Dermis lymphatic vessel endothelial cell (primary cell): ENCODE results near the gene RHOXF1. TPM values are rescaled to one million over a fixed set of nuclear protein-coding genes. Genes with fewer than 3 reads are reported as not detected.

Experiments
- total RNA-seq: library from RNA; depleted of rRNA; stranded (reverse); fragments of >200 nt; gene quantifications from 2 replicates; pipeline ENCODE4 v1.2.1, GENCODE V29; 2014

RHOXF1 gene, protein sequence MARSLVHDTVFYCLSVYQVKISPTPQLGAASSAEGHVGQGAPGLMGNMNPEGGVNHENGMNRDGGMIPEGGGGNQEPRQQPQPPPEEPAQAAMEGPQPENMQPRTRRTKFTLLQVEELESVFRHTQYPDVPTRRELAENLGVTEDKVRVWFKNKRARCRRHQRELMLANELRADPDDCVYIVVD
- total RNA-seq, result not detected in 2 replicates

DNA sequence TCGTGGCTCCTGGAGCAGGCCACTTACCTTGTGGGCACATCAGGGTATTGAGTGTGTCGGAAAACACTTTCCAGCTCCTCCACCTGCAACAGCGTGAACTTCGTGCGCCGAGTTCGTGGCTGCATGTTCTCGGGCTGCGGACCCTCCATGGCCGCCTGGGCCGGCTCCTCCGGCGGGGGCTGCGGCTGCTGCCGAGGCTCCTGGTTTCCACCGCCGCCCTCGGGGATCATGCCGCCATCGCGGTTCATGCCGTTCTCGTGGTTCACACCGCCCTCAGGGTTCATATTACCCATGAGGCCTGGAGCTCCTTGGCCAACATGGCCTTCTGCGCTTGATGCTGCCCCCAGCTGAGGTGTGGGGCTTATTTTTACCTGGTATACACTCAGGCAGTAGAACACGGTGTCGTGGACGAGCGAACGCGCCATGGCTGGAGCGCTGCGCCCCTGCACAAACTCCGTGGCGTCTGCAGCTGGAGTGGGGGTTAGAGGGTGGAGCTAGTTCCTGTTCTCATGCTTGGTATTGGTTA is at the start of gene RHOXF1:
Gene RHOXF1 (minus strand): TSS at position 476 of the 526 bp plus-strand sequence. CDS start 51 bp downstream, at position 425.

GRCh38 chrX:120158313-120158712 is 42.6 kb upstream of the RHOXF1 start, which contains the start of gene RHOXF2:
RHOXF2 (plus strand) TSS chrX:120158613; CDS start chrX:120158751, 138 bp downstream.

GRCh38 chrX:120077590-120077989 is 38.1 kb downstream of the RHOXF1 start, which contains the start of gene RHOXF2B:
RHOXF2B (minus strand) TSS chrX:120077690; CDS start chrX:120077552, 138 bp downstream.

Other genes starting within 250 kb of the RHOXF1 start
- 17.2 and 20.1 TPM in 2 replicates for gene RNF113A, start 244.2 kb downstream of the RHOXF1 start, total RNA-seq
- gene NDUFA1, start 244.1 kb downstream of the RHOXF1 start, total RNA-seq, result 133 and 158 TPM in 2 replicates
- not detected in 2 replicates for gene AKAP14, start 220.0 kb downstream of the RHOXF1 start, total RNA-seq
- 2.6 and 3.6 TPM in 2 replicates for gene NKAP, start 172.2 kb downstream of the RHOXF1 start, total RNA-seq
- gene RHOXF2B, start 38.2 kb downstream of the RHOXF1 start, total RNA-seq, result not detected in 2 replicates
- not detected in 2 replicates for gene RHOXF2, start 42.7 kb upstream of the RHOXF1 start, total RNA-seq
- 11.6 and 18.2 TPM in 2 replicates for gene ZBTB33, start 134.9 kb upstream of the RHOXF1 start, total RNA-seq
- gene TMEM255A, start 195.5 kb upstream of the RHOXF1 start, total RNA-seq, result not detected in 2 replicates
- gene ATP1B4, start 246.2 kb upstream of the RHOXF1 start, total RNA-seq, result not detected in 2 replicates